Neural crest cell (in vitro differentiated cells): ENCODE measurements around the gene NBEAL2. TPM values are rescaled to one million over a fixed set of nuclear protein-coding genes. Genes with fewer than 3 reads are reported as not detected.
A peak's percentile ranks its signal among the peaks of the same experiment; 100 is the strongest.

Experiments
- DNase-seq: peaks from one replicate; pipeline ENCODE4 v3.0.0; 2021; ENCODE audit warnings: low read depth, mixed read lengths, low spot score
- H3K27ac Mint-ChIP-seq: one replicate; pipeline ENCODE4 v1.8.0; 2021; ENCODE audit warnings: mild to moderate bottlenecking, mixed read lengths; ENCODE audit not compliant: unreplicated experiment
- H3K27me3 Mint-ChIP-seq: 2 replicates; pipeline ENCODE4 v1.8.0; 2021; ENCODE audit warnings: low read depth, mild to moderate bottlenecking, mixed read lengths
- H3K36me3 Mint-ChIP-seq: 2 replicates; pipeline ENCODE4 v1.8.0; 2021; ENCODE audit warnings: low read depth, mild to moderate bottlenecking, mixed read lengths
- H3K4me1 Mint-ChIP-seq: 2 replicates; pipeline ENCODE4 v1.8.0; 2021; ENCODE audit warnings: mixed read lengths
- H3K4me3 Mint-ChIP-seq: one replicate; pipeline ENCODE4 v1.8.0; 2021; ENCODE audit warnings: mild to moderate bottlenecking, mixed read lengths
- H3K9me3 Mint-ChIP-seq: 2 replicates; pipeline ENCODE4 v1.8.0; 2021; ENCODE audit warnings: mixed read lengths
- long read RNA-seq: library from polyadenylated mRNA; unstranded; transcript quantifications from one replicate; pipeline ENCODE4 v2.0.0, GENCODE V29; 2020
- total RNA-seq: library from RNA; stranded (reverse); gene quantifications from 2 replicates; pipeline ENCODE4 v1.2.1, GENCODE V29; 2021
- TF ChIP-seq, protein P1 (sequence below): fragments of 200-600 bp; sonication (generic); conservative IDR thresholded peaks from 2 replicates; pipeline ENCODE4 v1.5.0; 2021; ENCODE audit warnings: antibody characterized with exemption, mild to moderate bottlenecking

NBEAL2 gene
- total RNA-seq, result 24.6 and 25.2 TPM in 2 replicates
- long read RNA-seq, result 0 reads

DNA sequence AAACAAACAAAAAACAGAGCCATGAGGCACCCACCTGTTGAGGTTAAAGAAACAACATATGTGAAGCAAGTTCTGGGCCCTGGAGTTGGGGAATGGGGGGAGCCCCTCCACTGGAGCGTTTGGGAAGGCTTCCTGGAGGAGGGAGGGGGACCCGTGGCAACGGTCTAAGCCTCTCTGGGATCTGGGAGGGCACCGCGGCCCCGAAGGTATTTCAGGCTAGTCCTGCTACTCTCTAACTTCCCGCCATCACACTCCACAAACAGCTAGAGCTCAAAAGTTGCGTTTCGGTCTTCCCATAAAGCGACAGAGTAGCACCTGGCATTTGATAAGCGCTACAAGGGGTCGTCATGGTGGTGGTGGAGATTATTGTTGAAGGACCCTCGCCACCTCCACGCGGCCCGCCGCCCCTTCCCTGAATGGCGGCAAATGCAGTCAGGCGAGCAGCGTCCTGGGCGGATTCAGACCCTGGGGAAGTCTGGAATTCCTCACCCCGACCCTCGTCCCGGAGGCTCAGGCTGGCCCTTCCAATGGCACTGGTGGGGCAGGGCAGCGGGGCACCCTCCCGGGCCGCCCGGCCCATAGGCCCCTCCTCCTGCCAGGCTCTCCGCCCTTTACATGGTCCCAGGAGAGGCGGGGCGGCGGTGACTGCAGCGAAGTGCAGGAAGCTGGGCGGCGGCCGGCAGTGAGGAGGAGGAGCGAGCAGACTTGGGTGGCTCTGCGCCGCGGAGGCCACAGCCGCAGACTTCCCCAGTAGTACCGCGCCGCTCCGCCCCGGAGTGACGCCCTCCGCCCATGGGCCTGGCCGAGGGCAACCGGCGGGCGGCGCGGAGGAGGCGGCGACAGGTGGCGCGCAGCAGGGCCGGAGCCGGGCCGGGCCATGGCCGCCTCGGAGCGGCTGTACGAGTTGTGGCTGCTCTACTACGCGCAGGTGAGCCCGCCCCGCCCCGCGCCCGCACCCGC lies at the start of gene NBEAL2:
Gene NBEAL2, plus strand, starts transcription at position 682 of the 960 bp plus-strand sequence. Its CDS starts 196 bp downstream, at position 878.
- TF ChIP-seq, protein P1, sequence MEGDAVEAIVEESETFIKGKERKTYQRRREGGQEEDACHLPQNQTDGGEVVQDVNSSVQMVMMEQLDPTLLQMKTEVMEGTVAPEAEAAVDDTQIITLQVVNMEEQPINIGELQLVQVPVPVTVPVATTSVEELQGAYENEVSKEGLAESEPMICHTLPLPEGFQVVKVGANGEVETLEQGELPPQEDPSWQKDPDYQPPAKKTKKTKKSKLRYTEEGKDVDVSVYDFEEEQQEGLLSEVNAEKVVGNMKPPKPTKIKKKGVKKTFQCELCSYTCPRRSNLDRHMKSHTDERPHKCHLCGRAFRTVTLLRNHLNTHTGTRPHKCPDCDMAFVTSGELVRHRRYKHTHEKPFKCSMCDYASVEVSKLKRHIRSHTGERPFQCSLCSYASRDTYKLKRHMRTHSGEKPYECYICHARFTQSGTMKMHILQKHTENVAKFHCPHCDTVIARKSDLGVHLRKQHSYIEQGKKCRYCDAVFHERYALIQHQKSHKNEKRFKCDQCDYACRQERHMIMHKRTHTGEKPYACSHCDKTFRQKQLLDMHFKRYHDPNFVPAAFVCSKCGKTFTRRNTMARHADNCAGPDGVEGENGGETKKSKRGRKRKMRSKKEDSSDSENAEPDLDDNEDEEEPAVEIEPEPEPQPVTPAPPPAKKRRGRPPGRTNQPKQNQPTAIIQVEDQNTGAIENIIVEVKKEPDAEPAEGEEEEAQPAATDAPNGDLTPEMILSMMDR, result peak; percentile 14
- H3K4me3 Mint-ChIP-seq, result peak within 1 kb of the TSS; percentile 89

GRCh38 chr3:46930166-46930944 lies 49.1 kb upstream of the NBEAL2 start:
- H3K4me1 Mint-ChIP-seq, result peaks cover 14% of the 10 kb centered on the region
- no peak overlapping the region for H3K4me3 Mint-ChIP-seq
- H3K9me3 Mint-ChIP-seq, result no peaks in the 10 kb centered on the region
- peak overlapping the region; percentile 52 for H3K27ac Mint-ChIP-seq
- TF ChIP-seq, protein P1, result no peak
- DNase-seq, result no peak
- H3K27me3 Mint-ChIP-seq, result no peaks in the 10 kb centered on the region
- H3K36me3 Mint-ChIP-seq, result peaks cover 6% of the 10 kb centered on the region

More for the DNA sequence above, at the start of gene NBEAL2:
- Mint-ChIP-seq H3K36me3 (peaks cover 2% of the 10 kb centered on the region), H3K9me3 (no peaks in the 10 kb centered on the region), H3K27ac (peak within 1 kb of the TSS; percentile 98), H3K4me1 (peaks cover 37% of the 10 kb centered on the region), H3K27me3 (no peaks in the 10 kb centered on the region)
- DNase-seq, result peak; percentile 80

- no peaks in the 10 kb centered on the region for H3K9me3 Mint-ChIP-seq
- DNase-seq, result no peak
- TF ChIP-seq, protein P1, result no peak
- no peaks in the 10 kb centered on the region for H3K27me3 Mint-ChIP-seq
- H3K4me1 Mint-ChIP-seq, result peaks cover 21% of the 10 kb centered on the region
- no peak overlapping the region for H3K4me3 Mint-ChIP-seq
- peak overlapping the region; percentile 52 for H3K27ac Mint-ChIP-seq
- peaks cover 6% of the 10 kb centered on the region for H3K36me3 Mint-ChIP-seq
Measured at GRCh38 chr3:46930945-46931403, 48.5 kb upstream of the NBEAL2 start.

GRCh38 chr3:46931631-46932331 lies 47.7 kb upstream of the NBEAL2 start:
- DNase-seq, result no peak
- TF ChIP-seq, protein P1, result no peak
- Mint-ChIP-seq H3K36me3 (peaks cover 6% of the 10 kb centered on the region), H3K4me3 (no peak overlapping the region), H3K27me3 (no peaks in the 10 kb centered on the region), H3K27ac (no peak overlapping the region), H3K4me1 (peaks cover 22% of the 10 kb centered on the region), H3K9me3 (no peaks in the 10 kb centered on the region)
